Epithelial cell of prostate (primary cell): ENCODE measurements around the gene CH25H.
"Not testable (repeated sequence)": the region's sequence is repeated elsewhere in the genome, so short reads cannot be mapped to it uniquely, and the experiment has no call there.

ENCODE experiments used
- DNase-seq: peaks from one replicate; pipeline ENCODE4 v3.0.0-alpha.2; 2011; ENCODE audit warnings: low read depth, low spot score
- H3K27ac ChIP-seq: fragments of 450-650 bp; 2 replicates; pipeline ENCODE4 v1.5.1; 2017; ENCODE audit warnings: mild to moderate bottlenecking

Gene CH25H

GRCh38 chr10:89207181-89207800 is at the start of gene CH25H:
Gene CH25H, minus strand, starts transcription at chr10:89207317. Its CDS starts 25 bp downstream, at chr10:89207292.
- no peak for DNase-seq
- H3K27ac ChIP-seq, result no peak within 1 kb of the TSS

GRCh38 chr10:89256340-89256739 is 49.2 kb upstream of the CH25H start:
- DNase-seq, result no peak
- no peak overlapping the region for H3K27ac ChIP-seq

- no peak overlapping the region for H3K27ac ChIP-seq
- no peak for DNase-seq
Observed at GRCh38 chr10:89255793-89256192, 48.7 kb upstream of the CH25H start.

GRCh38 chr10:89255091-89255579 is 48.0 kb upstream of the CH25H start:
- DNase-seq, H3K27ac ChIP-seq: not testable (repeated sequence)

GRCh38 chr10:89252225-89252585 is 45.1 kb upstream of the CH25H start:
- no peak overlapping the region for H3K27ac ChIP-seq
- DNase-seq, result no peak

GRCh38 chr10:89251409-89252224 is 44.5 kb upstream of the CH25H start, which contains the start of gene LIPA:
Gene LIPA, minus strand, starts transcription at chr10:89251775. Its CDS starts 4,127 bp downstream, at chr10:89247648.
- DNase-seq, result peak; percentile 90
- H3K27ac ChIP-seq, result peak within 1 kb of the TSS; percentile 13

GRCh38 chr10:89250865-89251408 is 43.8 kb upstream of the CH25H start:
- no peak overlapping the region for H3K27ac ChIP-seq
- DNase-seq, result no peak

- H3K27ac ChIP-seq, result no peak overlapping the region
- DNase-seq, result no peak
Observed at GRCh38 chr10:89248990-89249389, 41.9 kb upstream of the CH25H start.

- H3K27ac ChIP-seq, DNase-seq: not testable (repeated sequence)
Observed at GRCh38 chr10:89247623-89248022, 40.5 kb upstream of the CH25H start.

- H3K27ac ChIP-seq, result no peak overlapping the region
- no peak for DNase-seq
Observed at GRCh38 chr10:89245802-89246201, 38.7 kb upstream of the CH25H start.

- DNase-seq, result no peak
Observed at GRCh38 chr10:89242840-89243568, 35.9 kb upstream of the CH25H start.

GRCh38 chr10:89242345-89242684 is 35.2 kb upstream of the CH25H start:
- DNase-seq, result no peak

More at GRCh38 chr10:89242840-89243568, 35.9 kb upstream of the CH25H start:
- H3K27ac ChIP-seq, result peak overlapping the region; percentile 59

GRCh38 chr10:89241486-89242344 is 34.6 kb upstream of the CH25H start:
- peak overlapping the region; percentile 59 for H3K27ac ChIP-seq
- no peak for DNase-seq

More at GRCh38 chr10:89242345-89242684, 35.2 kb upstream of the CH25H start:
- H3K27ac ChIP-seq, result peak overlapping the region; percentile 59

GRCh38 chr10:89241026-89241425 is 33.9 kb upstream of the CH25H start:
- H3K27ac ChIP-seq, result peak overlapping the region; percentile 59
- DNase-seq, result no peak

- no peak for DNase-seq
Observed at GRCh38 chr10:89240519-89240918, 33.4 kb upstream of the CH25H start.

GRCh38 chr10:89238956-89239644 is 32.0 kb upstream of the CH25H start:
- DNase-seq, result no peak
- H3K27ac ChIP-seq, result no peak overlapping the region

More at GRCh38 chr10:89240519-89240918, 33.4 kb upstream of the CH25H start:
- no peak overlapping the region for H3K27ac ChIP-seq

GRCh38 chr10:89237849-89238248 is 30.7 kb upstream of the CH25H start:
- H3K27ac ChIP-seq, result no peak overlapping the region
- DNase-seq, result no peak

- no peak for DNase-seq
Observed at GRCh38 chr10:89236226-89236797, 29.2 kb upstream of the CH25H start.

More at GRCh38 chr10:89236226-89236797, 29.2 kb upstream of the CH25H start:
- no peak overlapping the region for H3K27ac ChIP-seq
